Stimulated activated CD8-positive, alpha-beta memory T cell treated with anti-CD3 and anti-CD28 coated beads, Interleukin-4, amount 100 ng/mL, for 1 hour (primary cell): ENCODE measurements around the gene ACYP2.
"Not testable (repeated sequence)": the region's sequence is repeated elsewhere in the genome, so short reads cannot be mapped to it uniquely, and the experiment has no call there.

Source experiments
- DNase-seq, 2 donors: peaks; one replicate each; pipeline ENCODE4 v3.0.0-alpha.2; 2020; ENCODE audit warnings: low read depth in 2 of 2, low spot score in 1 of 2

Gene ACYP2

DNA sequence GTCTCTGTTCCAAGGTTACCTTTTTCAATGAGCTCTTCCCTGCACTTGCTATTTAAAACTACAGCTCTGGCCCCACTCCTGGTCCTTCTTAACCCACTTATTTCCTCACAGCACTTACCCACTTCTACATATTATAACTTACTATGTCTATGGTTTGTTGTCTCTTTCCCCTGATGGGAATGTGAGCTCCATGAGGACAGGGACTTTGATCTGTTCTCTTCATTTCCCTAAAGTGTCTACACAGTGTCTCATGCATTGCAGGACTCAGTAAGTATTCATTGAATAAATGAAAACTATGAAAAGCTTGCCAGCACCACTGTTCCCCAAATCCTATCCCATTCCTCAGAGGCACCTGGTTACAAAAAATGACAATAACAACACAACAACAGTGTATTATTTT lies 18.3 kb upstream of the ACYP2 start:
- DNase-seq = no peak

DNA sequence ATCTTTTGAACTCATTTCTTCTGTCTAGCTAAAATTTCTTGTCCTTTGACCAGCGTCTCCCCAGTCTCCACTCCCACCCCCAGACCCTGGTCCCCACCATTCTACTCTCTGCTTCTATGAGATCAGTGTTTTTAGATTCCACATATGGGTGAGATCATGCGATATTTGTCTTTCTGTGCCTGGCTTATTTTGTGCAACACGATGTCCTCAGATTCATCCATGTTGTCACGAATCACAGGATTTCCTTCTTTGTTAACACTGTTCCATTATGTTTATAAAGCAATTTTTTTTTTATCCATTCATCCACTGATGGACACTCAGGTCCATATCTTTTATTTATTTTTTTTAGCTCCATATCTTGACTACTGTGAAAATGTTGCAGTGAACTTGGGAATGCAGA lies 16.0 kb upstream of the ACYP2 start:
- DNase-seq = no peak

DNA sequence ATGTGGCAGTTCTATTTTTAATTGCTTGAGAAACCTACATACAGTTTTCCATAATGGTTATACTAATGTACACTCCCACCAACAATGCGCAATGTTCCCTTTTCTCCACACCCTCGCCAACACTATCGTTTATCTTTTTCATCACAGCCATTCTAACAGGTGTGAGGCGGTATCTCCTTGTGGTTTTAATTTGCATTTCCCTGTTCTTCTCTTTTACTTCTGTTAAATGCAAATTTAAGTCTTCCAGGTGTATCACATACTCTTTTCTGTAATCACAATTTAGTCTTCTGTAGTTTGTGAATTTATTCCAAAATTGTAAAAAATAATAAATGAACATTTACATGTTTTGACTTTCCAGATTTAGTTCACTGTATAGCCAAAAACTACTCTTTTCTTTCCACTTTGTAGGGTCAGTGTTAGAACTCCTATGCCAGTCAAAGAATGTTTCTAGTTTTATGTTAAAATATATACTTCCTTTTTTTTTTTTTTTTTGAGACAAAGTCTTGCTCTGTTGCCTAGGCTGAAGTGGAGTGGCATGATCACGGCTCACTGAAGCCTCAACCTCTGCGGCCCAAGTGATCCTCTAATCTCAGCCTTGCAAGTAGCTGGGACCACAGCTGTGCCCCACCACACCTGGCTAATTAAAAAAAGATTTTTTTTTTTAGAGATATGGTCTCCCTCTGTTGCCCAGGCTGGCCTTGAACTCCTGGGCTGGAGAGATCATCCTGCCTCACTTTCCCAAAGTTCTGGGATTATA lies 15.4 kb upstream of the ACYP2 start:
- DNase-seq = no peak

DNA sequence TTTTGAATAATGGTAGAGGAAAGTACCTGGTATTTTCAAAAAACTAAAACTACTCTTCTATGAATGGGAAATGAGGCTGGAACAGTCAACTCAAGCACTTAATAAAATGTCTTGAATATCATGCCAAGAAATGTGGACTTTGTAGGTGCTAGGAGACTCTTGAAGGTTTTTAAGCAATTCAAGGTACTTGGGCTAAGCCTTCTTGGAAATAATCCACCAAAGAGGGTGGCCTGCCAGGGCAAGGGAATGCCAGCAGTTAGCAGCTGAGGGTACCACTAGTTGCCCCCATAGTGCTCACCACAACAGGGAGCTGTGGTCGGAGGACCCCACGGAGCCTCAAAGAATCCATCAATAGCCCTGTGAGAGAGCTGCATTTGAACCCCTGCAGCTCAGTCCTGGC lies 14.6 kb upstream of the ACYP2 start:
- DNase-seq = no peak

DNA sequence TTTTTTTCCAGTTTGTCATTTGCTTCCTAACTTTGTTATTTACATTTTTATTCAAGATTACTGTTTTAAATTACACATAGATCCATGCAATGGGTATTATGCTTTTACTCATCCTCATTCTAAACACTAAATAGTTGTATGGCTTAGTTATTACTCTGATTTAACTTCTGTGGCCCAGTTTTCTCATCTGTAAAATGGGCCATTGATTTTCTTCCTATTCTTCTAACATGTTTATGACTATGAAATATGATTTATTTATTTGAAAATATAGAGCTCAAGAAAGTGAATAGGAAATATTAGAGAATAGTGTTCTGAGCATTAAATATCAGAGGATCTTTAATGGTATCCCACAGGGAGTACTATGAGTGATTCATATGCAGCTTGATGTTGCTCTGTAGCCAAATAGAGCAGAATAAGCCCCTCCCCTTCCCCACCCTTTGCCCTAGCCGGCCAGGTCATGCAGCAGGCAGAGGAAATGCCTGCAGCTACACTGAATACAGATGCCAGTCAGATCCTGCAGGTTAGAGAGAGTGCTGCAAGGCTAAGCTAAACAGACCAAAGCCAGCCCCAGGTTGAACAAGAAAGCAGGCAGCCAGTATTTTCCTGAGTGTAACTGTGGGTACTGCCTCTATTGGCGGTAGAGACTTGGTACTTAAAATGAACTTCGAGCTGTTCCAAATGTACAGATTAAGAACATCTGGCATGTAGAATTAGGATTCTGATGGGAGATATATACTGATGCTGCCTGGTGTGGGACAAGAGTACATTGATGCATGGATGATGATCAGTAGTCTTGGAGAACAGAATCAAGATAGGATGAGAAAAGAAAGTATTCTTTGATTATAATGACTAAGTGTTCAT lies 11.7 kb upstream of the ACYP2 start:
- DNase-seq = peak in 1 of 2 donors; percentile 3

DNA sequence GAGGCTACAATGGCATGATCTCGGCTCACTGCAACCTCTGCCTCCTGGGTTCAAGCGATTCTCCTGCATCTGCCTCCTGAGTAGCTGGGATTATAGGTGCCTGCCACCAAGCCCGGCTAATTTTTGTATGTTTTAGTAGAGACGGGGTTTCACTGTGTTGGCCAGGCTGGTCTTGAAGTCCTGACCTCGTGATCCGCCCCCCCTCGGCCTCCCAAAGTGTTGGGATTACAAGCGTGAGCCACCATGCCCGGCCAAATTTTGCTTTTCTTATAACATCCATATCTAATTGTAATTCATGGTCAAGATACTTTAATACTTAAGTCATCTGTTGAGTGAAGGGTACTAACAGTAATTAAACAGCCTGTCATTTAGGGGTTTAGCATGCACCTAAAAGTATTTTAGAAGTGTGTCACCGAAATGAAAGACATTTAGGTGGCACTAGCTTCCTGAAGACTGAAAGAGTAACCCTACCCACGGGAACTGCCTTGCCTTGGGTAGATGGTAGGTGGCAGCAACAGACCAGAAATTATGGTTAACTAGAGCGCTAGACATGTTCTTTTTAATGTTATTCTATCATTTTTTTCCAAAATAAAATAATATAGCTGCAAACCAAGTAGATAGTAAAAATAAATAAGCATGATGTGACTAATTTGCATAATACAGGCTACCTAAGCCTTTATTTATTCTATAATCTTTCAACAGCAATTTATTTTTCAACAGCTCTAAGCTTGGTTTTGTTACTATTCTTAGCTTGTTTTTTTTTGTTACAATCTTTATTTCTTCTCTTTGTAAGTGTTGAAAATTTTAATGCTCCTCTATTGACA lies 8.6 kb upstream of the ACYP2 start:
- DNase-seq = no peak

DNA sequence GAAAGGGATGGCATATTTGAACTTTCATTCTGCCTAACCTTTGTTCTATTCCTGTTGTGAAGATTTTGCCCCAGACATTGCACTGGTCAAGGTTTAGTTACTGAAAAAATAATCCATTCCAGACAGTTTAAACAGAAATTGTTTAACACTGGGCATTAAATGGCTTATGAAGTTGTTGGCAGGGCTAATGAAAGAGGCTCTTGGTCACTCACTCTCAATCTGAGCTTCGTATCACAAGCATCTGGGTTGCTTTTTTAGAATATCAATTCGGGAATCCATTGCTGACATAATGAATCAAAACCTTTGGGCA lies 8.0 kb upstream of the ACYP2 start:
- DNase-seq = no peak

DNA sequence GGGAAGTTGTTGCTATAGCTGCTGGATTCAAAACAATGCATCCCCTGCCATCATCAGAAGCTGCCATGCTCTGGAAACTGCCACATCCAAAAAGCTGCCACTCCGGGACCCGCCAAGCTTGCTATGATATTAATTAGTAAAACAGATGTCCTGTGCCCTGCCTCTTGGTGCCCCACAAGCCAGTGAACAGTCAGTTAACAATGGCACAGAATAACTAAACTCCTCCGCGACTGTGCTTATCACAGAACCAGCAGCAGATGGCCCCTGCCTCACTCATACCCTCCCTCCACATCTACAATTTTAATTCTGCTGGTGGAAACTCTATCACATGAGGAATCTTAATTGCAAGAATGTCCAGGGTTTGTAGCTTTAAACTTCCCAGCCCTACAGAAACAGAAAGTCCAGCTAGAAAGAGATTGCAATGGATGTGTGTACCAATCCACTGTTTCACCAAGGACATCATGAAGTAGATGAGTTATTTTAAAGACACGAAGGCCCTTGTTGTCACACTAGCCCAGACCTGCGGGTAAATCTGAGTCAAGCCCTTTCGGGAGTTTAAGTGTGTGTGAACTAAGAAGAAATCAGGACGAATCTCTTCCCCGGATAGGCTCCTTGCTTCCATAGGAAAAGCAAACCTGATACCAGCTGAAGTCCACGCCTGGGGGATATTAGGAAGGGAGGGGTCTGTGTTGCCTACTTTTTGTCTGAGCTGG lies 7.4 kb upstream of the ACYP2 start:
- no peak for DNase-seq

DNA sequence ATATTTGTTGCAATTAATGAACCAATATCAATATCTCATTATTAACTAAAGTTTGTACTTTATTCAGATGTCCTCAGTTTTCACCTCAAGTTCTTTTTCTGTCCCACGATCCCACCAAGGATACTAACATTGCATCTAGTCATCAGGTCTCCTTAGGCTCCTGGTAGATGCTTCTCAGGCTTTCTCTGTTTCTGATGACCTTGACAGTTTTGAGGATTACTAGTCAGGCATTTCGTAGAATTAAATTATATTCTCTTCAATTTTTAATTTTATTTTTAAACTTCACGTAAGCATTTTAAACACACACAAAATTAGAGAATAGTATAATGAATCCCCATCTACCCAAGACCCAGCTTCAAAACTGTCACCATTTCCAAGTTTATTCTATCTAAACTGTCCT lies 5.6 kb upstream of the ACYP2 start:
- DNase-seq = no peak

DNA sequence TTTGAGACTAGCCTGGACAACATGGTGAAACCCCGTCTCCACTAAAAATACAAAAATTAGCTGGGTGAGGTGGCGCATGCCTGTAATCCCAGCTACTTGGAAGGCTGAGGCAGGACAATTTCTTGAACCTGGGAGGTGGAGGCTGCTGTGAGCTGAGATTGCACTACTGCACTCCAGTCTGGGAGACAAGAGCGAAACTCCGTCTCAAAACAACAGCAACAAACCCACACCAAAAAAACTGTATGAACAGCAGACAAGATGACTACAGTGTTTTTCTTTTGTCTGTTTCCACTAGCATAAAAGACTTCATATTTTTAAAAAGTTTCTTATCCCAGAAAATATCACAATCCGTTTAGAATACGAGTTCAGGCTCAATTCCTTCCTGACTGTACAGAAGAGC lies 936 bp upstream of the ACYP2 start:
- not testable (repeated sequence) for DNase-seq

DNA sequence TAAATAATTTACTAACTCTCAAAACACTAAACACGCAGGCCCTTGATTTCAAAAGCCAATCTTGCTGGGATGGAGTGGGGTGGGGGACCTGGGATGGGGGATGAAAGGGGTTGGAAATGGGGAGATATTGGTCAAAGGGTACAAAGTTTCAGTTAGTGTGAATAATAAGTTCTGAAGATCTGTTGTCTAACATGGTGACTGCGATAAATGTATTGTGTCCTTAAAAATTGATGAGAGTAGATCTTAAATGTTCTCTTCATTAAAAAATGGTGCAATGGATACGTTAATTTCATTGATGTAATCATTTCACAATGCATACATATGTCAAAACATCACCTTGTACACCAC lies 505 bp upstream of the ACYP2 start:
- no peak for DNase-seq

DNA sequence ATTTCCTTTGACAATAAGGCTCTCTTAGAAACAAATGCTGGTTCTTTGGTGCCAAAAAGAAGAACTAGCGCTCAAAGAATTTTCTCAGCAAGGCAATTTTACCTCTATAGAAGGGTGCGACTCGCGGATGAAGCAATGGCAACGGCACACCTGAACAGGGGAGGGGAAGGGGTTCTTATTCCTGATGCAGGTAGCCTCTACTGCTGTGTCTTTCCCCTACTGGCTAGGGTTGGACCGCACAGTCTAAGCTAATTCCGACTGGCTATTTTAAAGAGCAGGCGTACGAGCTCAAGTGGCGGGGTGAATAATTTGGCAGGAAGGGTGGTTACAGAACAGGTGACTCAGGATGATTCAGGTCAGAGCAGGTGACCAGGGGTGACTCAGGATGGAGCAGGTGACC lies 1.2 kb downstream of the ACYP2 start:
- not testable (repeated sequence) for DNase-seq

DNA sequence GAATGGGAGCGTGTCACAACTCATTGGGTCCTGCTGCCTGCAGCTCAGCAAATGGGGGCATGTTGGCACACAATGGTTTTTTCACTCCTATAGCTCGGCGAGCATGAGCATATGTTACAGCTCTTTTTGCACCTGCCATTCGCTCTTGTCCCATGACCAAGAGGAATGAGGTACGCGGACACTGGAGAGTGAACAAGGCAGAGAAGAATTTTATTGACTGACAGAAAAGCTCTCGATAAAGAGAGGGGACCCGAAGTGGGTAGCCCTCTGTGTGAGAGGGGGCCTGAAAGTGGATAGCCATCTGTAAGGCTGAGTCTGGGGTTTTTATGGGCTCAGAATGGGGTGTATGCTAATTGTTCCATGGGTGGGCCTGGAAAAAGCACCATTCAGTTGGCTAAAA lies 5.5 kb downstream of the ACYP2 start:
- no peak for DNase-seq

DNA sequence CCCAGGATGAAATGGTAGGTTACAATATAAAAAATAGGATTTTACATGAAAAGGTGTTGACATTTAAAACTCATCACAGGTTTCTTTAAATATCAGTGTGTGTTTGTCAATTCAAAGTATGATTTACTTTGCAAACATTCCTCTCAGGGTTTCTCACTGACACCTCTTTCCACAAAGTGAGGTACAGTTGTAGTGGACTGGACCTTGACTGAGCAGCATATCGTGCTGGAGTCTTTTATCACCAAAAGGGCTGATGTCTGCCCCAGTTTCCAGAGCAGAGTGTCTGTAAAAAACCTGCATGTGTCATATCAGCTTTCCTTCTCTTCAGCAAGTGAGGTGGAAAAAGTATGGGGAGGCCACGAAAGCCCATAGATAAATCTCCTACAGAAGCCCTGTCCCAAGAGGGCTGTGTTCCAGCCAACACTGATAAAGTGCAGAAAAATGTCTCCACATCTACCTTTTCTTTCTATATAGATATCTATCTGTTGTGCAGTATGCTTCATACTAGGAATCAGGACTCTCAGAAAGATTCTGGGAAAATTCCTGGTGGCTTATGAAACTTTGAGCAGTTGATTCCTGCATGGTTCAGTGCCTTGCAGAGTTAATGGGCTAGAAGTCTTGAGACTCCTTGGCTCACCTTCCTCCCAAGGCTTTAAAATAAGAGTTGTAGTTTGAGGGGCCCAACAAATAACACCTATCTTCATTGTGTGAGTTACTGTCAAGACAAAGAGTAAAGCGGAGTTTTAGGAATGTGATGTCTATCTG lies 6.9 kb downstream of the ACYP2 start:
- no peak for DNase-seq

DNA sequence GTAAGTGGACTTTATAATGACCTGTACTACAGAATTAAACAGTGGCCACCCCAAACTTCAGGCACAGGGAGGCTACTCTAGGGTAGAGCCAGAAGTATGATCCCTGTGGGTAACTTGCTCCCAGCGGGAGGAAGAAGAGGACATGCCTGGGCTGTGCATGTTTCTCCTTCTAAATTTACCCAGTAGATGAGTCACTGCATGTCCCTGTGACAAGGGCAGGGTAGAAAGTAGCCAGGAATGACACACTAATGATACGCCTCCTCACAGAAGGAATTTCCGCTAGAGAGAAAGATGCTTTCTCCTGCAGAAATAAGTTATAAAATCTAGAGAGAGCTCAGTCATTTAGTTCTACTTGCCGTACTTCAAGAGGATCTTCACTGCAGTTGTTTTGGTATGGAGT lies 7.5 kb downstream of the ACYP2 start:
- DNase-seq = no peak

DNA sequence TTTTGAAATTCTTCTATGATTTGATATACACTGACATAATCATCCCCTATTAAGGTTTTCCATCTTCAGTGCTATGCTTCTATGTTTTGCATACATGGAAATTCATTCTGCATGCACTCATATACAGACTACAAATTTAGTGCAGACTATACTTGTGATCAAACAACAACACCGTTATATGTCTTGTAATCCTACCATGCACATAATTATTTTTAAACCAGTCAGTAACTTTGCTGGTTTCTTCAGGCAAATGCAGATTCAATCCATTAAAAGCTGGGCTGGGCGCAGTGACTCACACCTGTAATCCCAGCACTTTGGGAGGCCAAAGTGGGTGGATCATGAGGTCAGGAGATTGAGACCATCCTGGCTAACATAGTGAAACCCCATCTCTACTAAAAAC lies 11.8 kb downstream of the ACYP2 start:
- DNase-seq = not testable (repeated sequence)

DNA sequence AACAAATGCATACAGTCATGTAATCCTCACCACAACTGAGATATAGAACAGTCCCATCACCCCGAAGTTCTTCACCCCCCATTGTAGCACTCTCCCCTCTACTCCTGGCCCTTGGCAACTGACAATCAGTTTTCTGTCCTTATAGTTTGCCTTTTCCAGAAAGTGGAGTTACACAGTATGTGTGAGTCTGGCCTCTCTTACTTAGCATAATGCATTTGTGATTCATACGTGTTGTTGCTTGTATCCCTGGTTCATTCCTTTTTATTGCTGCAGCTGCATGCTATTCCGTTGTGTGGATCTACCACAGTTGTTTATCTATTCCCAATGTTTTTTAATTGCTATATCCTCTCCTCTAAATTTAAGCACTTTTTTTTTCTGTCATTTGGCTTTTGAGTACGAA lies 17.6 kb downstream of the ACYP2 start:
- DNase-seq = no peak

DNA sequence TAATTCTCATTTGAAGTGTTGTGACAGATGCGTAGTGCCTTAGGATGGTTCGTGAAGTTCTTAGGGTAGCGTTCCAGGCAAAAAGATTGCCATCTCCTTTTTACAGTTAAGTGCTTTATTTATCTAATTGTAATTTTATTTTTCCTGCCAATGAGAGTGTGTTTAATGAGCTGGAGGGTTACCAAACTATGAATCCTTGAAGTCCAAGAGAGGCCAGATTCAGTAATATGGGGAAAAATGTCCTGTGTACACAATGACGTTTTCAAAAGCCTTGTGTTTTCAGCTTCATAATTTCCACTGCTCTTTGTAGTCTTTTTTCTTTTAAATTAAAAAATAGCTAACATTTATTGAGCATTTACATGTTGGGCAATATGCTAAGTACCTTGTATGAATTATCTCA lies 23.8 kb downstream of the ACYP2 start:
- no peak for DNase-seq

DNA sequence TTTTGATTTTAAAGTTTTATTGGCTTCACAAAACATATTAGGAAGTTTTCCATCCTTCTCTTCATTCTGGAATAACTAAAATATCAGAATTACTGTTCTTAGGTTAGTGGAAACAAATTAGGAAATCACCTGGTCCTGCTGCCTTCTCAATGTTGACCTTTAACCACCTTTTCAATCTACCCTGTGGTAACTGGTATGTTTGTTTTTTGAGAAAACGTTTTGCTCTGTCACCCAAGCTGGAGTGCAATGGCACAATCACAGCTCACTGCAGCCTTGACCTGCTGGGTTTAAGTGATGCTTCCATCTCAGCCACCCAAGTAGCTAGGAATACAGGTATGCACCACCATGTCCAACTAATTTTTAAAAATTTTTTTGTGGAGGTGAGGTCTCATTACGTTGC lies 28.4 kb downstream of the ACYP2 start:
- no peak for DNase-seq

DNA sequence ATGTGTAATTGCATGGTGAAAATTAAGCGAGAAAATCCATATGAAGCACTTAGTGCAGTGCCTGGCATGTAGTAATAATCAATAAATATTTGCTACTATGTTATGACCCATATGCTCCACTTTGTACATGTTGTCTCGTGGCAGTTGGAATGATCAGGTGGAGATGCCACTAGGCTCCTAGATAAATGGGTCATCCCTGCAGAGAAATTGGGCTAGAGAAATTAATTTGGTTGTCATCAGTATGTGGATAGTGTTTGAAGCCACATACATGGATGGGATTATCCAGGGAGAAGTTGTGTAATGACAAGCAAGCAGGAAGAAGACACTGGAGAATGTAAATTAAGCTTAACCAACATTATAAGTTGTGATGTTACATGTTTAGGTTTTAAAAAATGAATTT lies 33.0 kb downstream of the ACYP2 start:
- DNase-seq = no peak
